GM12878 (cell line): ENCODE measurements around the gene CYP8B1. TPM values are rescaled to one million over a fixed set of nuclear protein-coding genes. Genes with fewer than 3 reads are reported as not detected.

Experiments used
- ATAC-seq: fragments of 200-7000 bp; cut with Tn5 transposase; 3 replicates; pipeline ENCODE4 v1.9.1; 2020; ENCODE audit warnings: mild to moderate bottlenecking, moderate library complexity
- BruUV-seq: library from RNA; stranded (reverse); fragments of 400-500 nt; replicated peaks from 2 replicates; lab custom pipeline; 2021; lab: Mats Ljungman, UMichigan
- CTCF ChIA-PET: fragments of 300-600 bp; sonication (Branson Sonifier 250); formaldehyde crosslinking; extraction: SDS; loops from one replicate; lab custom pipeline; 2021; ENCODE audit warnings: inconsistent platforms; lab: Yijun Ruan, JAX
- POLR2A ChIA-PET: fragments of 350-600 bp; formaldehyde crosslinking; extraction: SDS; loops from one replicate; lab custom pipeline; 2021; ENCODE audit warnings: inconsistent platforms; lab: Charles Lee
- RAD21 ChIA-PET: fragments of 300-600 bp; sonication (Branson Sonifier 250); formaldehyde crosslinking; loops from one replicate; lab custom pipeline; 2023; ENCODE audit warnings: antibody characterized with exemption; ENCODE audit not compliant: unreplicated experiment; lab: Charles Lee
- SMC1A ChIA-PET: fragments of 300-600 bp; sonication (Branson Sonifier 250); formaldehyde crosslinking; loops from one replicate; lab custom pipeline; 2023; ENCODE audit not compliant: unreplicated experiment, uncharacterized antibody; lab: Charles Lee
- DNase-seq: peaks from one replicate; pipeline ENCODE4 v3.0.0-alpha.2; 2011; ENCODE audit warnings: low read depth, low spot score
- FAIRE-seq: peaks from 3 replicates; lab custom pipeline; 2011; peaks lifted over from hg19 to GRCh38; lab: Jason Lieb, UNC
- H2AFZ ChIP-seq: 2 replicates; pipeline ENCODE4 v1.6.0; 2011; ENCODE audit warnings: low read depth, low read length, control low read depth; ENCODE audit not compliant: control insufficient read depth
- H3K27ac ChIP-seq: 2 replicates; pipeline ENCODE4 v1.5.1; 2011; ENCODE audit warnings: control low read depth; ENCODE audit not compliant: control insufficient read depth, insufficient read depth
- H3K27me3 ChIP-seq, 2 experiments: replicated peaks in 1 of 2; 2 replicates each; pipeline versions ENCODE4 v1.6.0 to v1.6.1; 2011; ENCODE audit warnings: low read length in 1 of 2; ENCODE audit not compliant: control insufficient read depth in 2 of 2, insufficient read depth in 2 of 2
- H3K36me3 ChIP-seq, 2 experiments: 2 replicates each; pipeline ENCODE4 v1.5.1; 2011; ENCODE audit warnings: low read length in 1 of 2; ENCODE audit not compliant: control insufficient read depth in 2 of 2, insufficient read depth in 2 of 2
- H3K4me1 ChIP-seq: 2 replicates; pipeline ENCODE4 v1.6.1; 2011; ENCODE audit warnings: mild to moderate bottlenecking, low read length, moderate library complexity, mixed read lengths; ENCODE audit not compliant: control insufficient read depth, insufficient read depth
- H3K4me2 ChIP-seq: 2 replicates; pipeline ENCODE4 v1.6.0; 2011; ENCODE audit warnings: control low read depth; ENCODE audit not compliant: control insufficient read depth, insufficient read depth
- H3K4me3 ChIP-seq: fragments of 200-600 bp; sonication (generic); 2 replicates; pipeline ENCODE4 v1.5.1; 2016
- H3K79me2 ChIP-seq: 2 replicates; pipeline ENCODE4 v1.6.0; 2011; ENCODE audit warnings: low read length; ENCODE audit not compliant: control insufficient read depth, insufficient read depth
- H3K9ac ChIP-seq: 2 replicates; pipeline ENCODE4 v1.8.0; 2011; ENCODE audit warnings: low read length, control low read depth, mixed read lengths; ENCODE audit not compliant: control insufficient read depth, insufficient read depth
- H3K9me3 ChIP-seq: replicated peaks from 3 replicates; pipeline ENCODE4 v1.5.1; 2011; ENCODE audit warnings: mild to moderate bottlenecking, low read length; ENCODE audit not compliant: control insufficient read depth, insufficient read depth
- H4K20me1 ChIP-seq: 2 replicates; pipeline ENCODE4 v1.6.0; 2011; ENCODE audit not compliant: control insufficient read depth, insufficient read depth
- CHD4 ChIP-seq: fragments of 200-600 bp; sonication (generic); IDR thresholded peaks from 2 replicates; pipeline ENCODE4 v1.6.1; 2016; ENCODE audit warnings: mild to moderate bottlenecking
- CTCF ChIP-seq, 3 experiments: IDR thresholded peaks in 2 of 3; conservative IDR thresholded peaks in 1 of 3; 2 replicates each; pipeline ENCODE4 v1.5.1; 2011; ENCODE audit warnings: low read depth in 3 of 3, low read length in 3 of 3, mild to moderate bottlenecking in 3 of 3, control low read depth in 2 of 3, moderate library complexity in 2 of 3, inconsistent platforms in 1 of 3, mixed read lengths in 1 of 3; ENCODE audit not compliant: control insufficient read depth in 2 of 3, insufficient read depth in 1 of 3; ENCODE audit errors: extremely low read depth in 1 of 3
- KAT2A ChIP-seq: conservative IDR thresholded peaks from 2 replicates; pipeline ENCODE4 v1.6.1; 2011; ENCODE audit warnings: low read depth, low read length; ENCODE audit not compliant: control insufficient read depth
- NBN ChIP-seq: fragments of 450-650 bp; IDR thresholded peaks from 2 replicates; pipeline ENCODE4 v1.6.1; 2016
- PKNOX1 ChIP-seq: fragments of 450-650 bp; IDR thresholded peaks from 2 replicates; pipeline ENCODE4 v1.6.1; 2016; ENCODE audit warnings: mild to moderate bottlenecking
- RAD21 ChIP-seq: IDR thresholded peaks from 2 replicates; pipeline ENCODE4 v1.6.1; 2011; ENCODE audit warnings: mild to moderate bottlenecking, low read depth, low read length, moderate library complexity; ENCODE audit not compliant: insufficient read depth
- SMARCA5 ChIP-seq: fragments of 450-650 bp; IDR thresholded peaks from 2 replicates; pipeline ENCODE4 v1.6.1; 2017; ENCODE audit warnings: mild to moderate bottlenecking
- SMC3 ChIP-seq: IDR thresholded peaks from 2 replicates; pipeline ENCODE4 v1.6.1; 2011; ENCODE audit warnings: low read length, improper control_type of control experiment, borderline replicate concordance
- ZNF687 ChIP-seq: fragments of 450-650 bp; IDR thresholded peaks from 2 replicates; pipeline ENCODE4 v1.6.1; 2017; ENCODE audit warnings: mild to moderate bottlenecking, moderate library complexity
- whole genome bisulfite sequencing: methylation state at CpG from one replicate; pipeline ENCODE4 v1.1.6; 2016; ENCODE audit warnings: low lambda C conversion rate; ENCODE audit not compliant: insufficient replicate concordance, insufficient coverage; ENCODE audit errors: missing lambda C conversion rate; 5-methylcytosine and 5-hydroxymethylcytosine counted together
- in situ Hi-C: fragments of 300-500 bp; cut with MboI; formaldehyde crosslinking; loops from 9 replicates; pipeline ENCODE4 v1.14.3; 2018; ENCODE audit warnings: mixed read lengths
- intact Hi-C: fragments of 100-400 bp; cut with micrococcal nuclease; formaldehyde crosslinking; loops from one replicate; pipeline ENCODE4 v1.14.2; 2022; ENCODE audit not compliant: unreplicated experiment
- polyA plus RNA-seq, 11 experiments: library from polyadenylated mRNA; depleted of rRNA in 4 of 11; unstranded in 6 of 11; stranded (reverse) in 5 of 11; fragments of >200 nt; fragmentation: Nextera tagmentation in 4 of 11; fragmentation: Illumina TruSeq in 1 of 11; extraction: Ambion mirVana in 4 of 11; extraction: Trizol in 1 of 11; gene quantifications; 1 replicate in 1 of 11; 2 replicates in 10 of 11; pipeline versions ENCODE4 v1.2.1 to v1.2.3, GENCODE V29; 2011 to 2016; ENCODE audit warnings: inconsistent platforms in 2 of 11, missing spikeins in 2 of 11, low read depth in 1 of 11
- total RNA-seq, 4 experiments: library from RNA; depleted of rRNA in 3 of 4; stranded (reverse); fragments of >200 nt in 3 of 4; fragmentation: Illumina TruSeq in 1 of 4; extraction: Trizol in 1 of 4; gene quantifications; 2 replicates each; pipeline versions ENCODE4 v1.2.1 to v1.2.3, GENCODE V29; 2013 to 2021

Gene CYP8B1
- total and polyA plus RNA-seq, 10 of the 15 experiments (the other 5 are each of a cell fraction or from before 2014, with no cell fraction given): 0.08 TPM; not detected in 9

GRCh38 chr3:42841332-42841731 lies 34.3 kb downstream of the CYP8B1 start (continued):
- TF ChIP-seq KAT2A (no peak), CHD4 (no peak)
- TF ChIP-seq, all 136 proteins: peak for 0

GRCh38 chr3:42839616-42840015 lies 36.1 kb downstream of the CYP8B1 start:
- Histone ChIP-seq H3K27ac (no peak overlapping the region), H3K79me2 (no peaks in the 10 kb centered on the region), H4K20me1 (no peaks in the 10 kb centered on the region), H3K27me3 (no peaks in the 10 kb centered on the region), H3K4me2 (no peak overlapping the region), H3K9me3 (no peaks in the 10 kb centered on the region), H3K9ac (no peak overlapping the region), H3K36me3 (no peaks in the 10 kb centered on the region), H2AFZ (no peak overlapping the region), H3K4me1 (no peaks in the 10 kb centered on the region), H3K4me3 (no peak overlapping the region; the same call in 1 of the 2 replicates)
- ATAC-seq (peak; percentile 100), FAIRE-seq (peak; percentile 54), DNase-seq (peak; percentile 45)
- ChIA-PET RAD21 (interaction anchor here (0.8 to 2.2 kb wide), 9 partner anchors 9 to 96 kb away, joined by 3 to 18 read pairs (median 5); no protein-coding TSS in a partner anchor), CTCF (interaction anchor here (0.6 to 3.3 kb wide), 34 partner anchors 8 to 1158 kb away, joined by 3 to 39 read pairs (median 6); partner anchors contain the start of gene HIGD1A), POLR2A (interaction anchor here (0.5 to 1.3 kb wide), 5 partner anchors 8 to 728 kb away, joined by 4 to 6 read pairs (median 4); no protein-coding TSS in a partner anchor), SMC1A (interaction anchor here (0.6 to 3.2 kb wide), 14 partner anchors 8 to 77 kb away, joined by 3 to 34 read pairs (median 4); no protein-coding TSS in a partner anchor)
- in situ Hi-C loops: loop anchor here (5.0 kb wide), 2 partner anchors 38 to 57 kb away; partner anchors contain the start of gene CYP8B1
- intact Hi-C loops: loop anchor here (2.0 kb wide), 2 partner anchors 41 to 59 kb away; no protein-coding TSS in a partner anchor
- WGBS: 0% methylated on average over 7 of the region's 7 CpGs
- peak; percentile 70; the same call in 1 of the 2 replicates for TF ChIP-seq SMC3
- peak; percentile 71 for TF ChIP-seq RAD21
- TF ChIP-seq CTCF (IDR thresholded peaks at IDR 0.05 in 2 of 3, conservative IDR thresholded peaks at IDR 0.05 in 1 of 3; ENCODE audit: control insufficient read depth in 2 of 3, extremely low read depth in 1 of 3, insufficient read depth in 1 of 3, low read depth in 3 of 3, low read length in 3 of 3): peak; percentile 69 to 80 (median 79)
- no peak for TF ChIP-seq NBN
- peak; percentile 29; the same call in 1 of the 2 replicates for TF ChIP-seq PKNOX1
- TF ChIP-seq SMARCA5: peak; percentile 63; the same call in 1 of the 2 replicates
- TF ChIP-seq ZNF687: no peak
- no TSS peak for BruUV-seq
